NAMALWA (cell line): ENCODE results near the gene LMCD1.

Experiments used
- DNase-seq: peaks from one replicate; pipeline ENCODE4 v3.0.0-alpha.2; 2015; ENCODE audit warnings: low spot score

Gene LMCD1

DNA sequence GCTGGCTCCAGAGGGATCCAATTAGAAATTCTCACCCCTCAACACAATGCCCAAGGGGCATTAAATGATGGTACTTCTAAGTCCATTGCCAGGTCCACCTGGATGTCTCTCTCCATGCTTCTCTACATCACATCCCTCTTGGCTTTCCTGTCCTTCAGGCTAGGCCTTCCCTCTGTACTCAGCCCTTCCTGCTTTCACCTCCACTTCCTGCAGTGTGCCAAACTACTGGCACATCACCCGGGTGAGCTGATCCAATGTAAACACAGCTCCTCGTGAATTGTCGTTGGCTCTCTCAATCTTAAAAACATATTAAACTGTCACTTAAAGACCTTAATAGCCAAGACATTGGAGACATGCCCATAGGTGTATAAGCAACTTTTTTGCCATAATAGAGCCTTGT lies 4.0 kb downstream of the LMCD1 start:
- no peak for DNase-seq

DNA sequence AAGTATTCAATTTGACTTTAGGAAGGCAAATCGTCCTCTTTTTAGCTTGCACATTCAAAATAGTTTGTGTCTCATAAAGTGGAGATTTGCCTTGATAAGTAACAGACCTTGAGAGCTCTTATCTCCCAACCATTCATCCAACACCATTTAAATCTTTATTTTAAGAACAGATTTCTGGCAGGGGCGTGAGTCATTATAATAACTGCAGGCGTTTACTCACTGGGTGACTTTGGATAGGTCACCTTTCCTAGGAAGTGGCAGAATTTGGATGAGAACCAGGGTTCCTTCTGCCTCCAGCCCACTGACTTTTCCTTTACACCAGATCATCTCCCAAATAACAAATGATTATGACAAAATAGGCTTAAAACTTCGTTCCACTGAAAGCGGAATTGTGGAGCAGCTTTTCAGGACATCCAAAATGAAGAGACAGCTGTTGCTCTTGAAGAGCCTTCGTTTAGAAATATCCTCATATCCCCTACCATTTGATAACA lies 5.0 kb downstream of the LMCD1 start:
- no peak for DNase-seq

DNA sequence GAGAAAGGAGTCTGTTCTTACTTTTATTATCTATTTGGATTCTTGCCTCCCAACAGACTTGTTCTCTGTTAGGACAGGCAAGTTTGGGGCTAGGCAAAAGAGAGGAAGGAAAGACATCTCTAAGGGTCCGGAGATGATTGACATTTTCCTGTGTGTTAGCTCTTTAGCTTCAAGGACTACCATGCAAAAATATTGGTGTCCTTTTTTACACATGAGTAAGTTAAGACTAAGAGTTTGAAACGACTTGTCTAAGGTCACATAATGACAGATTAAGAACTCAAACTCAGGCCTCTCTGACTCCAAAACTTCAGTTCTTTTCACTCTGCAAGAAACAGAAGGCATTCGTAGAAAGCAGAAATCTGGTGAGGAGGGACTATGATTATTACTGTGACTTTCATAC lies 5.9 kb downstream of the LMCD1 start:
- no peak for DNase-seq

DNA sequence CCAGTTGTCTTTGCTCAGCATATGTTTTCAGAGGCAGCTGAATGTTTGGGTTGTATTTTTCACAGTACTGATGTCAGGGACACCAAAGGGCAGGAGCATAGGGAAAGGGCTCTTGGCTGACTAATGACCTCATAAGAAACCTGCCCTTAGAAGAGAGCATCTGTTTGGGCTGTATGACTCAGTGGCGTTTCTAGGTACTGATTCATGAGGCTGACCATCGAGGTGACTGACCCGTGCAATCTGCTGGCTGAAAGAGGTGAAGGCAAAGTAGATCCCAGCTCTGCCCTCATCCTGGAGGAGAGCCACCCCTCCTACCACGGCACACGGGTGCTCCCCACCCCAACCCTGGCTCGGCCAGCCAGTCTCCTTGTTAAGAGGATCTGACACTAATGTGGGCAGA lies 8.3 kb downstream of the LMCD1 start:
- no peak for DNase-seq

DNA sequence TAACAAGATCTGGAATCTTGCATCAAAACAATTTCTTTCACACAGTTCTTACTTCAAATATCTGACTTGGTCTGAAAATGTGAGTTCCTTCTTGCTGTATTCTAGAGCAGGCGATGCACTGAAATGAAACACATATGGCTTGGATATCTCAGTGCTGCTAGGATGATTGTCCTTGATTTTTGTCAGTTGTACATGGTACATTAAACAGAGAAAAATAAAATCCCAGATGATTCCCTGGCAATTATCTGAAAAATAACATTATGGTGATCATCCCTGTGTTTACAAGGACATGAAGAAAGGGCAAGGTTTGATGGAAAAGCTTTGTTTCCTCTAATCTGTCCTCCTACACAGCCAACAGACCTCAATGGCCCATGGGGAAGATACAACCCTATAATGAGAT lies 10.6 kb downstream of the LMCD1 start:
- no peak for DNase-seq

DNA sequence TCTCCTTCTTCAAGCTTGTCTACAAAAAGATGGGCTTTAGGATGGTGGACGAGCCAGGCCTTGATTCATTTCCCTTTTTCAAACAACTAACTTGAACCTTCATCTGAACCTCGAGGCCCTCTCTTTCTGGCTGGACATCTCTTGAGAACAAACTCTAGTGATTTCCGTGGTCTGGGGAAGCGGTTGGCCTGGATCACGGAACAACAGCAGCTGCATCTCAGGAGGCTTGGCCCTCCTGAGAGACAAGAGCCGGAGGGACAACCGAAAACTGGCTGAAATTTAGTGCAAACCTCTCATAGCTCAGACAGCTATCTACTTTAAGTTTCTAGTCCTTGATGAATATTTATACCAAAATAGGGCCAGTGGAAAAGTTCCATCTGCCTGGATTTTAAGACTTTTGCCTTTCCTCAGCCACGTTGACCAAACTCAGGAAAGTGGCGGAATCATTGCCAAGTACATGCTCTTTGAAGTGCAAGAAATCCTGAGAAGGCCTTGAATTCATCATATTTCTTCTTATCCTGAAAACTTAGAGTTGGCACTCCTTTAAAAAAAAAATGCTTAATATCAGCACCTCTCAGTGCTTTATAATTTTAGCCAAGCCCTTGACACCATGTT lies 14.5 kb downstream of the LMCD1 start:
- DNase-seq: no peak

- no peak for DNase-seq
Measured at GRCh38 chr3:8516783-8517182, 15.2 kb downstream of the LMCD1 start.

DNA sequence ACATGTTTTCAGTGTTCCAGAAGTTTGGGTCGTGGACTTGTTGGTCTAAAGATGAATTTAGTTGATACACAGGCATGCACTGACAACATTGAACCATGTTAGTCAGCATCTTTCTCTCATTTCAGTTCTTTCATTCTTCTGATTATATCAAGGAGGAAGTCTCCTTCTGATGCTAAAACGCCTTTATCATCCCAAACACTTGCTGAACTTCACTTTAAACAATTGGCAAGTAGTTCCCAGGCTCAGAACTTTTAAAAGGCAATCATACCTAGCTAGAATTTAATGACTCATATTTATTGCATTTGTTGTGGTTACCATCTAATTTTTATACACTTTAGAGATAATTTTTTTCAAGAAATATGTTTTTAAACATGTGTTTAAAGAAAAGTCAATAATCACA lies 15.9 kb downstream of the LMCD1 start:
- DNase-seq: no peak

DNA sequence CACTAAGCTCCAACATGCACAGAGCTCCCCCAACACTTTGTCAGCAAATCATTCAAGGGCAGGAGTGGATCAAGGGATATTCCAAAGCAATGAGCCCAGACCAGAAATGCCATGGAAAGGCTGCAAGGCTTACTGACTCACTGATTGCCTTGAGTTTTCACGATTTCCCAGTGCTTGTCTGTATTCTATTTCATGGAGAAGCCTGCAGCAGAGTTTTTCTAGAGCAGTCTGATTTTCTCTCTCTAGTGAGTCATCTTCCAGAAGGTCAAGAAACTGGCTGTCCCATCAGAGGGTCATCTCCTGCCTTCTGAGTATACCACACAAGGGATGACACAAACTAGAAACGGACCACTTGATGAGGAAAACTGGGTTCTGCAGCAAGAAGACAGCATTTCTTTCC lies 16.5 kb downstream of the LMCD1 start:
- no peak for DNase-seq

DNA sequence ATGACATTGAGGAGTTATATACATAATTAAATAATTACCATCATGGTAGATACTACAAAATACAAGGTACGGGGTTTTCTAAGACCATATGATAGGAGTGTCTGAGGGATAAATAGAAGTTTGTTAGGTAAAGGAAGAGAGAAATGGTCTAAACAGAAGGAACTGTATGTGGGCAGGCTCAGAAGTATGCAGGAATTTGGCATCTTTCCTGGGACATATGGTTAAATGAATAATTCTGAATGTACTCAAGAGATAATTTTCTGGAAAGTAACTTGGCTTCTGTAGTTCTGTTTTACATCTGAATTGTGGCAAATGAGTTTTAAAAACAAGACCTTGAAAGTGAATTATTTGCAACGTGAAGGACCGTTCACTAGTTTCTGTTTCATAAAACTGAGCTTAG lies 17.5 kb downstream of the LMCD1 start:
- no peak for DNase-seq

GRCh38 chr3:8519774-8520448 lies 18.3 kb downstream of the LMCD1 start:
- no peak for DNase-seq

- DNase-seq: no peak
Measured at GRCh38 chr3:8520816-8521403, 19.3 kb downstream of the LMCD1 start.

DNA sequence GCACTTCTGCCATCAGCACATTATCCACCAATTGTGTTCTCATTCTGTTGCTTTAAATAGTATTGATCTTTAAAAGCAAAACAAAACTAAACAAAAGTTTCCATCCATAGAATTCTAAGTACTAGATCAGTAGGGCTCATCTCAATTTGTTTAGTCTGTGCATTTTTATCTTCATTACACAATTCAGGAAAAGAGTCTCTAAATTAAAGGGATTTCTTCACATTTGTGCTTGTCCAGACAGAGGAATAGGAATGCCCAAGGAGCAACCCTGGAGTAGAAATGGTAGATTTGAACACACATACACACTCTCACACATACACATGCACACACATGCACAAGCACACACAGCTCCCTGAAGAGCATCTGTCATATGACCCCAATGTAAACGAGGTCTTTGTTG lies 21.4 kb downstream of the LMCD1 start:
- no peak for DNase-seq

GRCh38 chr3:8524249-8524648 lies 22.6 kb downstream of the LMCD1 start:
- no peak for DNase-seq

- no peak for DNase-seq
Measured at GRCh38 chr3:8524656-8525399, 23.2 kb downstream of the LMCD1 start.

- no peak for DNase-seq
Measured at GRCh38 chr3:8525893-8526292, 24.3 kb downstream of the LMCD1 start.

DNA sequence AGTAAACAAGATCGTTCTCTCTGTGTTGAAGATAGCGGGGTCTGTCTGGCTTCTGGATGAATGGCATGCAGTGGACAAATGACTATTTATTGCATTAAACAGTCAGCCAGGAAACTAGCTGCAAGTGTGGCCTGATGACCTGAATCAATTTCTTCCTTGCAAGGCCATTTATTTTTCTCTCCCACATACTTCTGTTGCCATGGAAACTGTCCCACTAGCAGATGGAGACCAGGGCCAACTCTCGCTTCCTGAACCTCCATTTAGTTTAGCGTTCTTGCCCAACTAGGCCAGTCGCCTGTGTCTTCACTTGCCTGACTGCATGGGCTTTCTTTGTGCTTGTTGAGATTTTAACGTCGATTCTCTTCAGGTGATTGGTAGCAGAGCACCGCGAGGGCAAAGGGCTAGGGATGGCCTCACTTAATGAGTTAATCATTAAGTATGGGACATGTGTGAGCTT lies 27.6 kb downstream of the LMCD1 start:
- DNase-seq: no peak

DNA sequence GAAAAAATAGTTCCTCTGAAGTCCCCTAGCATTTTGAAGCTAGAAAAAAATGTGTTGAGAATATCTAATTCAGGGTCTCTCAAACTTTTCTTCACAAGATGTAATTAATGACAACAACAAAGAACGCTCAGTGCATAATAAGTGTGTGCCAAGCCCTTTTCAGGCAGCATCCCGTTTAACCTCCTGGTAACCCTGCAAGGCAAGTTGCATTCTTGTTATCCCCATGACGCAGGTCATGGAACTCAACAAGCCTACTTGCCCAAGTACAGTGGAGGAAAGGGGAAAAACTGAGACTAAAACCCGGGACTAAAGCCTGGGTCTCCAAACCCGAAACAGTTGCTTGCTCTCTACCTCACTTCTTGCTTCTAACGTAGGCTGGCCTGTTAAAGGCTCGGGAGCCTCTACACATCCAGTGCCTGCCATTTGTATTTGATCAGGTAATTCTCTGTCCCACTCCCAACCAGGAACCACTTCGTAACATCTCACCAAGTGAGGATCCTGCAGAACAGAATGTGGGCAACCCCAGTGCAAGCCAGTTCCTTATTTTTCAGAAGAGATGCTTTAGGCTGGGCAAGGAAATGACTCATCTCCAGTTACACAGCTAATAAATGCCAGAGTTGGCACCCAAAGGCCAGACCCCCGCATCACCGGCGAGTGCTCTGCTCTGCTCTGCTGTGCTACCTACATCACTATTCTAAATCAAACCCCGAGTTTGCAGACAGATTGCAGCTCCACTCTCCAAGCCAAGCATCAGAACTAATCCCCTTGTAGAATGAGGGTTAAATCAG lies 28.3 kb downstream of the LMCD1 start:
- no peak for DNase-seq

GRCh38 chr3:8530581-8530980 lies 29.0 kb downstream of the LMCD1 start:
- DNase-seq: no peak

DNA sequence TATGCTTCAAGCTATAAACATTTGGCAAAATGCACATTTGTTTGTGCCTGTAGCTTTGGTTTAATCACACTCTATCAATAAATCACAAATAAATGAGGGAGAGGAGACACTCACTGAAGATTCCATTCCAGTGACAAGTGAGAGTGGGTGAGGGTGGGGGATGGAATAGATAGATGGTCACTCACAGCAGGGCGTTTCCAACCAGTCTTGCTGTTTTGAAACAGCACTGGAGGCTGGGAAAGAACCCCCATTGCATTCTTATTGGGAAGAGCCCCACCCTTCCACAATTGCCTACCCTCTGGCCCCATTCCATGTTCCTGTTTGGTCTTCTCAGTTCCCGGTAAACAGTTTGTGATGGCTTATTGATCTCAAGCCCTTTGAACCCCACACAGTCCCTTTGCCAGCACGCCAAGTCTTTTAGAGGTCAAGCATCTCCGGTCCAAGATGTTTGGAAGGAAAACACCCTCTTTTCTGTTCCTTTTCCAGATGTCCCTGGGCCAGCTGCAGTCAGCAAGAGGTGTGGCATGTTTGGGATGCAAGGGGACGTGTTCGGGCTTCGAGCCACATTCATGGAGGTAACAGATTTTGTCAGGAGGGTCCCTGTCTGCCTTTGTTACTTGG lies 30.7 kb downstream of the LMCD1 start:
- DNase-seq: no peak
